MCF 10A (cell line): ENCODE results near the gene FANCL. TPM values are rescaled to one million over a fixed set of nuclear protein-coding genes. Genes with fewer than 3 reads are reported as not detected.
"Not testable (repeated sequence)": the region's sequence is repeated elsewhere in the genome, so short reads cannot be mapped to it uniquely, and the experiment has no call there.

Source experiments
- BruUV-seq: library from RNA; stranded (reverse); fragments of 400-500 nt; replicated peaks from 2 replicates; lab custom pipeline; 2021; lab: Mats Ljungman, UMichigan
- CTCF ChIA-PET: fragments of 300-600 bp; sonication (Branson Sonifier 250); formaldehyde crosslinking; extraction: SDS; loops from one replicate; lab custom pipeline; 2021; ENCODE audit warnings: antibody characterized with exemption, inconsistent platforms; lab: Yijun Ruan, JAX
- POLR2A ChIA-PET: fragments of 300-600, 350-650 bp; sonication (Branson Sonifier 250); formaldehyde crosslinking; extraction: SDS; loops from one replicate; lab custom pipeline; 2020; ENCODE audit warnings: antibody characterized with exemption, inconsistent platforms; lab: Yijun Ruan, JAX
- DNase-seq: peaks from one replicate; pipeline ENCODE4 v3.0.0-alpha.2; 2018; ENCODE audit not compliant: unreplicated experiment
- H3K27ac Mint-ChIP-seq: one replicate; pipeline ENCODE4 v1.8.0; 2022; ENCODE audit warnings: mild to moderate bottlenecking, low read depth, mixed read lengths; ENCODE audit not compliant: unreplicated experiment
- H3K27me3 Mint-ChIP-seq: one replicate; pipeline ENCODE4 v1.8.0; 2022; ENCODE audit warnings: mixed read lengths; ENCODE audit not compliant: insufficient read depth, unreplicated experiment
- H3K36me3 Mint-ChIP-seq: one replicate; pipeline ENCODE4 v1.8.0; 2022; ENCODE audit warnings: mild to moderate bottlenecking, moderate library complexity, mixed read lengths; ENCODE audit not compliant: insufficient read depth, unreplicated experiment
- H3K4me1 Mint-ChIP-seq: one replicate; pipeline ENCODE4 v1.8.0; 2022; ENCODE audit warnings: mixed read lengths; ENCODE audit not compliant: insufficient read depth, unreplicated experiment
- H3K4me3 Mint-ChIP-seq: one replicate; pipeline ENCODE4 v1.8.0; 2022; ENCODE audit warnings: mild to moderate bottlenecking, moderate library complexity, mixed read lengths; ENCODE audit not compliant: unreplicated experiment
- H3K9me3 Mint-ChIP-seq: one replicate; pipeline ENCODE4 v1.8.0; 2022; ENCODE audit warnings: mixed read lengths; ENCODE audit not compliant: unreplicated experiment
- CTCF ChIP-seq: fragments of 200-600 bp; IDR thresholded peaks from one replicate; pipeline ENCODE4 v1.8.0; 2022; ENCODE audit warnings: antibody characterized with exemption, mild to moderate bottlenecking; ENCODE audit not compliant: unreplicated experiment
- intact Hi-C: fragments of 100-400 bp; cut with micrococcal nuclease; formaldehyde crosslinking; loops from 2 replicates; pipeline ENCODE4 v1.14.1; 2022
- total RNA-seq: library from RNA; stranded (reverse); gene quantifications from 2 replicates; pipeline ENCODE4 v1.2.3, GENCODE V29; 2022

Gene FANCL
- total RNA-seq, 1 experiment from 2014 or later, result 10.8 TPM

GRCh38 chr2:58127111-58127510 is 114.0 kb downstream of the FANCL start:
- Mint-ChIP-seq H3K4me1 (peaks cover 11% of the 10 kb centered on the region), H3K27ac (no peak overlapping the region), H3K9me3 (no peaks in the 10 kb centered on the region), H3K27me3 (no peaks in the 10 kb centered on the region), H3K36me3 (peaks cover 25% of the 10 kb centered on the region), H3K4me3 (no peak overlapping the region)
- ChIA-PET CTCF (no interaction called here), POLR2A (no interaction called here)
- DNase-seq, result no peak
- no TSS peak for BruUV-seq
- TF ChIP-seq CTCF, result no peak
- intact Hi-C loops, result no loop called here

GRCh38 chr2:58122540-58122939 is 118.6 kb downstream of the FANCL start:
- H3K4me1 Mint-ChIP-seq, result peaks cover 14% of the 10 kb centered on the region
- no TSS peak for BruUV-seq

GRCh38 chr2:58122040-58122439 is 119.1 kb downstream of the FANCL start:
- no peaks in the 10 kb centered on the region for H3K9me3 Mint-ChIP-seq
- intact Hi-C loops, result no loop called here
- H3K4me1 Mint-ChIP-seq, result peaks cover 19% of the 10 kb centered on the region
- no peak for TF ChIP-seq CTCF
- DNase-seq, result no peak
- H3K27ac Mint-ChIP-seq, result no peak overlapping the region
- CTCF ChIA-PET, result interaction anchor here (0.6 kb wide), 1 partner anchor 23 kb away, joined by 3 read pairs; no protein-coding TSS in a partner anchor
- POLR2A ChIA-PET, result no interaction called here
- H3K4me3 Mint-ChIP-seq, result no peak overlapping the region
- no peaks in the 10 kb centered on the region for H3K27me3 Mint-ChIP-seq
- BruUV-seq, result no TSS peak
- H3K36me3 Mint-ChIP-seq, result peaks cover 33% of the 10 kb centered on the region

More at GRCh38 chr2:58122540-58122939, 118.6 kb downstream of the FANCL start:
- intact Hi-C loops, result no loop called here
- DNase-seq, result no peak
- Mint-ChIP-seq H3K36me3 (peaks cover 33% of the 10 kb centered on the region), H3K4me3 (no peak overlapping the region), H3K9me3 (no peaks in the 10 kb centered on the region), H3K27me3 (no peaks in the 10 kb centered on the region), H3K27ac (no peak overlapping the region)
- TF ChIP-seq CTCF, result no peak
- CTCF ChIA-PET, result interaction anchor here (0.6 kb wide), 1 partner anchor 23 kb away, joined by 3 read pairs; no protein-coding TSS in a partner anchor
- POLR2A ChIA-PET, result no interaction called here

GRCh38 chr2:58120626-58121229 is 120.4 kb downstream of the FANCL start:
- no peak overlapping the region for H3K27ac Mint-ChIP-seq
- CTCF ChIA-PET, result interaction anchor here (1.6 kb wide), 1 partner anchor 11 kb away, joined by 4 read pairs; no protein-coding TSS in a partner anchor
- no peak for TF ChIP-seq CTCF
- intact Hi-C loops, result no loop called here
- POLR2A ChIA-PET, result interaction anchor here (1.0 to 2.3 kb wide), 2 partner anchors 8 to 13 kb away, joined by 3 to 6 read pairs; no protein-coding TSS in a partner anchor
- BruUV-seq, result no TSS peak
- H3K36me3 Mint-ChIP-seq, result peaks cover 27% of the 10 kb centered on the region
- H3K4me1 Mint-ChIP-seq, result peaks cover 27% of the 10 kb centered on the region
- no peaks in the 10 kb centered on the region for H3K9me3 Mint-ChIP-seq
- no peak for DNase-seq
- no peak overlapping the region for H3K4me3 Mint-ChIP-seq
- H3K27me3 Mint-ChIP-seq, result no peaks in the 10 kb centered on the region

- ChIA-PET POLR2A (interaction anchor here (0.6 to 3.8 kb wide), 3 partner anchors 14 to 67 kb away, joined by 3 to 32 read pairs (median 18); partner anchors contain the start of gene VRK2), CTCF (interaction anchor here (1.1 kb wide), 1 partner anchor 12 kb away, joined by 3 read pairs; no protein-coding TSS in a partner anchor)
- intact Hi-C loops, BruUV-seq, H3K9me3 Mint-ChIP-seq, H3K27me3 Mint-ChIP-seq: not testable (repeated sequence)
- peaks cover 24% of the 10 kb centered on the region for H3K36me3 Mint-ChIP-seq
- H3K4me1 Mint-ChIP-seq, result peaks cover 65% of the 10 kb centered on the region
- DNase-seq, result peak; percentile 55
- peak overlapping the region; percentile 64 for H3K4me3 Mint-ChIP-seq
- peak overlapping the region; percentile 93 for H3K27ac Mint-ChIP-seq
These were observed 127.6 kb downstream of the FANCL start for GRCh38 chr2:58113563-58113962.
